Osteoblast (primary cell): ENCODE measurements around the gene IKZF5. TPM values are rescaled to one million over a fixed set of nuclear protein-coding genes. Genes with fewer than 3 reads are reported as not detected.

Experiments used
- DNase-seq: peaks from one replicate; pipeline ENCODE4 v3.0.0; 2011; ENCODE audit warnings: low spot score, mixed read lengths; ENCODE audit not compliant: insufficient read length; ENCODE audit errors: missing footprints
- H2AFZ ChIP-seq: 2 replicates; pipeline ENCODE4 v1.6.0; 2011; ENCODE audit warnings: mild to moderate bottlenecking, low read length
- H3K27ac ChIP-seq: 2 replicates; pipeline ENCODE4 v1.5.1; 2011; ENCODE audit warnings: mild to moderate bottlenecking, low read depth, low read length, moderate library complexity
- H3K27me3 ChIP-seq: 2 replicates; pipeline ENCODE4 v1.6.0; 2012; ENCODE audit warnings: mild to moderate bottlenecking, control low read depth, inconsistent platforms, low read length, moderate library complexity; ENCODE audit not compliant: insufficient read depth
- H3K36me3 ChIP-seq: 2 replicates; pipeline ENCODE4 v1.5.1; 2011; ENCODE audit warnings: mild to moderate bottlenecking, low read length, control low read depth, moderate library complexity; ENCODE audit not compliant: insufficient read depth
- H3K4me1 ChIP-seq: 2 replicates; pipeline ENCODE4 v1.5.1; 2011; ENCODE audit warnings: mild to moderate bottlenecking, low read length, control low read depth, moderate library complexity; ENCODE audit not compliant: insufficient read depth
- H3K4me2 ChIP-seq: 2 replicates; pipeline ENCODE4 v1.6.0; 2011; ENCODE audit warnings: mild to moderate bottlenecking, low read length; ENCODE audit not compliant: insufficient read depth
- H3K4me3 ChIP-seq: fragments of 200-600 bp; sonication (generic); 3 replicates; pipeline ENCODE4 v1.5.1; 2012; ENCODE audit warnings: mild to moderate bottlenecking, low read length, inconsistent platforms; ENCODE audit not compliant: insufficient read depth
- H3K79me2 ChIP-seq: 2 replicates; pipeline ENCODE4 v1.6.0; 2012; ENCODE audit warnings: mild to moderate bottlenecking, low read length, control low read depth, inconsistent platforms; ENCODE audit not compliant: insufficient read depth
- H3K9me3 ChIP-seq: 2 replicates; pipeline ENCODE4 v1.5.1; 2011; ENCODE audit warnings: low read depth, low read length, control low read depth
- H4K20me1 ChIP-seq: 2 replicates; pipeline ENCODE4 v1.6.0; 2012; ENCODE audit warnings: mild to moderate bottlenecking, low read length, control low read depth; ENCODE audit not compliant: insufficient read depth
- total RNA-seq: library from RNA; depleted of rRNA; stranded (reverse); fragments of >200 nt; gene quantifications from 2 replicates; pipeline ENCODE4 v1.2.3, GENCODE V29; 2012
- TF ChIP-seq, protein P1 (sequence below): IDR thresholded peaks from 2 replicates; pipeline ENCODE4 v1.5.1; 2011; ENCODE audit warnings: mild to moderate bottlenecking, low read depth, low read length, moderate library complexity; ENCODE audit errors: extremely low read depth

Gene IKZF5
- total RNA-seq, 1 donor = 6.2 TPM

DNA sequence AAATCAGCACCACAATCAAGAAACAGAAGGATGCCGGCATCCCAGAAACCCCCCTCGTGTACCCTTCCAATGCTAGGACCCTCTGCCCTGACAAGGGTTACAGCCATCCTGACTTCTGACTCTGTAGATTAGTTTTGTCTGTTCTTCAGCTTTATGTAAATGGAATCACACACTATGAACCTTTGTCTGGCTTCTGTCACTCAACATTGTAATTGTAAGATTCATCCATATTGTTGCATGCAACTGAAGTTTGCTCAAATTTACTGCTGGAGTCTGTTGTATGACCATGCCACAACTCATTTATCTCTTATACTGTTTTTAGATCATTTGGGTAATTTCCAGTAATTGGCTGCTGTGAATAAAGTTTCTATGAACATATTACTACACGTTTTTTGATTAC, 8.4 kb downstream of the IKZF5 start:
- peaks cover 65% of the 10 kb centered on the region for H3K79me2 ChIP-seq
- H3K9me3 ChIP-seq = no peaks in the 10 kb centered on the region
- H3K4me3 ChIP-seq = no peak overlapping the region
- no peak overlapping the region for H3K27ac ChIP-seq
- no peaks in the 10 kb centered on the region for H4K20me1 ChIP-seq
- no peaks in the 10 kb centered on the region for H3K4me1 ChIP-seq
- no peak overlapping the region for H2AFZ ChIP-seq
- peaks cover 15% of the 10 kb centered on the region for H3K36me3 ChIP-seq
- no peaks in the 10 kb centered on the region for H3K27me3 ChIP-seq
- H3K4me2 ChIP-seq = no peak overlapping the region
- DNase-seq = no peak
- TF ChIP-seq, protein P1, sequence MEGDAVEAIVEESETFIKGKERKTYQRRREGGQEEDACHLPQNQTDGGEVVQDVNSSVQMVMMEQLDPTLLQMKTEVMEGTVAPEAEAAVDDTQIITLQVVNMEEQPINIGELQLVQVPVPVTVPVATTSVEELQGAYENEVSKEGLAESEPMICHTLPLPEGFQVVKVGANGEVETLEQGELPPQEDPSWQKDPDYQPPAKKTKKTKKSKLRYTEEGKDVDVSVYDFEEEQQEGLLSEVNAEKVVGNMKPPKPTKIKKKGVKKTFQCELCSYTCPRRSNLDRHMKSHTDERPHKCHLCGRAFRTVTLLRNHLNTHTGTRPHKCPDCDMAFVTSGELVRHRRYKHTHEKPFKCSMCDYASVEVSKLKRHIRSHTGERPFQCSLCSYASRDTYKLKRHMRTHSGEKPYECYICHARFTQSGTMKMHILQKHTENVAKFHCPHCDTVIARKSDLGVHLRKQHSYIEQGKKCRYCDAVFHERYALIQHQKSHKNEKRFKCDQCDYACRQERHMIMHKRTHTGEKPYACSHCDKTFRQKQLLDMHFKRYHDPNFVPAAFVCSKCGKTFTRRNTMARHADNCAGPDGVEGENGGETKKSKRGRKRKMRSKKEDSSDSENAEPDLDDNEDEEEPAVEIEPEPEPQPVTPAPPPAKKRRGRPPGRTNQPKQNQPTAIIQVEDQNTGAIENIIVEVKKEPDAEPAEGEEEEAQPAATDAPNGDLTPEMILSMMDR = no peak

DNA sequence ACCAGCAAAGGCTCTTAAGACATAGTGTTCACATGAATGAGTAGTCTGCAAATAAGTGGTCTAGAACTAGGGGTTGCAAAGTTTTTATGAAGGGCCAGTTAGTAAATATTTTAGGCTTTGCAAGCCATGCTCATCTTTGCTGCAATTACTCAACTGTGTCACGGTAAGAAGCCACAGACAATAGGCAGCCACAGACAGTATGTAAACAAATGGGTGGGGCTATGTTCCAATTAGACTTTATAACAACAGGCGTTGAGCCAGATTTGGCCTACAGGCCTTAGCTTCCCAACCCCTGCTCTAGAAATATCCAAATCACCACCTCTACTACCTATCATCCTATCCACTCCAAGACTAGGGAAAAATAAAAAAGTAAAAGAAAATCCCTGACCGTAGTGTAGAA, 9.2 kb downstream of the IKZF5 start:
- H3K36me3 ChIP-seq = peaks cover 19% of the 10 kb centered on the region
- H4K20me1 ChIP-seq = peaks cover under 1% of the 10 kb centered on the region
- H3K4me1 ChIP-seq = no peaks in the 10 kb centered on the region
- TF ChIP-seq, protein P1 = no peak
- H3K4me3 ChIP-seq = no peak overlapping the region
- peaks cover 57% of the 10 kb centered on the region for H3K79me2 ChIP-seq
- H2AFZ ChIP-seq = no peak overlapping the region
- no peak for DNase-seq
- no peaks in the 10 kb centered on the region for H3K9me3 ChIP-seq
- H3K4me2 ChIP-seq = no peak overlapping the region
- no peaks in the 10 kb centered on the region for H3K27me3 ChIP-seq
- H3K27ac ChIP-seq = no peak overlapping the region

DNA sequence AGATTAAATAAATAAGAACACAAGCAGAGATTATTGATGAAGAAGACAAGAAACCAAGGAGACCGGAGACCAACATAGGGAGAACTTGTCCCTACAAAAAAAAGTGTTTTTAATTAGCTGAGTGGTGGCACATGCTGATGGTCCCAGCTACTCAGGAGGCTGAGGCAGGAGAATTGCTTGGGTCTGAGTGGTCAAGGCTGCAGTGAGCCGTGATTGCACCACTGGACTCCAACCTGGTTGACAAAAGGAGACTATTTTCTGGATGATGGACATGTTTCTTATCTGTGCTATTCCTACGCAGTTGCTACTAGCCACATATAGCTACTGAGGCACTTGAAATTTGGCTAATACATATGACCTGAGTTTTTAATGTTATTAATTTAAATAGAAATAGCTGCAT, 9.7 kb downstream of the IKZF5 start:
- H3K4me1 ChIP-seq = no peaks in the 10 kb centered on the region
- DNase-seq = no peak
- no peak overlapping the region for H2AFZ ChIP-seq
- no peaks in the 10 kb centered on the region for H3K27me3 ChIP-seq
- peaks cover 23% of the 10 kb centered on the region for H3K36me3 ChIP-seq
- H3K9me3 ChIP-seq = no peaks in the 10 kb centered on the region
- no peak overlapping the region for H3K4me3 ChIP-seq
- TF ChIP-seq, protein P1 = no peak
- no peak overlapping the region for H3K27ac ChIP-seq
- peaks cover 2% of the 10 kb centered on the region for H4K20me1 ChIP-seq
- no peak overlapping the region for H3K4me2 ChIP-seq
- H3K79me2 ChIP-seq = peaks cover 53% of the 10 kb centered on the region

DNA sequence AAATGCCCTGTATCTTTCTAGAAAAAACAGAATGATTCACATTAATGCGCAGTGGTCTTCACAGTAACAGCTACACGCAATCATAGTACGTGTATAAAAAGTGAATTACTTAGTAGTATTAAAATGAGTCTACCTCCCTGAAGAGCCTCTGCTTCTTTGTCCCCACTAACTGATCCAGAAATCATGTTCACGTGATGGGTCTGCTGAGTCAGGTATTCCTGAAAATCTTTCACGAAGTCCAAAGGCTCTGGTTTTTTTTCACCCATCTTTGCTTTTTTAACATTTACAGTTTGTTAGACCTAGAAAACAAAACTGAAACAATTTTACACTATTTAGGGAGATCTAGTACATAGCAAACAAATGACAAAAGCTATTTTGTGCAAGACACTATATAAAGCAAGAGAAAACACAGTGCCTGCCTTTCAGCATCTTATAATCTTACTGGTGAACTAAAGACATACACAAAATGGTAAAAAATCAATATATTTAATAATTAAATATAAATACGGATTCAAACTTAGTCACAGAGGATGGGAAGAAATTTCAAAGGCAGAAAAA, 10.2 kb downstream of the IKZF5 start:
- H3K27ac ChIP-seq = no peak overlapping the region
- peaks cover 2% of the 10 kb centered on the region for H4K20me1 ChIP-seq
- H3K27me3 ChIP-seq = no peaks in the 10 kb centered on the region
- H3K4me1 ChIP-seq = no peaks in the 10 kb centered on the region
- H3K4me3 ChIP-seq = no peak overlapping the region
- H3K9me3 ChIP-seq = no peaks in the 10 kb centered on the region
- no peak overlapping the region for H3K4me2 ChIP-seq
- H2AFZ ChIP-seq = no peak overlapping the region
- TF ChIP-seq, protein P1 = no peak
- no peak for DNase-seq
- peaks cover 48% of the 10 kb centered on the region for H3K79me2 ChIP-seq
- H3K36me3 ChIP-seq = peaks cover 27% of the 10 kb centered on the region
